NCI-H82 (cell line): ENCODE results near the gene SLC24A3.

Experiments
- DNase-seq: peaks from one replicate; lab custom pipeline; 2025; lab: John Stamatoyannopoulos, UW

The SLC24A3 gene

GRCh38 chr20:19679900-19680495, 467.6 kb downstream of the SLC24A3 start:
- no peak for DNase-seq

GRCh38 chr20:19682249-19682648, 469.8 kb downstream of the SLC24A3 start:
- DNase-seq = no peak

- no peak for DNase-seq
These were observed 470.7 kb downstream of the SLC24A3 start for GRCh38 chr20:19683188-19683587.

GRCh38 chr20:19683822-19684221, 471.4 kb downstream of the SLC24A3 start:
- DNase-seq = no peak

GRCh38 chr20:19688031-19688806, 475.8 kb downstream of the SLC24A3 start:
- peak; percentile 79 for DNase-seq

GRCh38 chr20:19690462-19690861, 478.0 kb downstream of the SLC24A3 start:
- DNase-seq = no peak

GRCh38 chr20:19691125-19691524, 478.7 kb downstream of the SLC24A3 start:
- no peak for DNase-seq

- DNase-seq = no peak
These were observed 479.7 kb downstream of the SLC24A3 start for GRCh38 chr20:19692100-19692499.

- DNase-seq = peak; percentile 75
These were observed 480.3 kb downstream of the SLC24A3 start for GRCh38 chr20:19692685-19693119.

- DNase-seq = no peak
These were observed 481.1 kb downstream of the SLC24A3 start for GRCh38 chr20:19693508-19693907.

- no peak for DNase-seq
These were observed 482.6 kb downstream of the SLC24A3 start for GRCh38 chr20:19695081-19695480.

GRCh38 chr20:19696620-19697019, 484.2 kb downstream of the SLC24A3 start:
- no peak for DNase-seq

GRCh38 chr20:19697415-19697814, 485.0 kb downstream of the SLC24A3 start:
- DNase-seq = no peak

- DNase-seq = peak; percentile 35
These were observed 486.9 kb downstream of the SLC24A3 start for GRCh38 chr20:19699180-19699971.

GRCh38 chr20:19701429-19701828, 489.0 kb downstream of the SLC24A3 start:
- no peak for DNase-seq

- DNase-seq = no peak
These were observed 494.0 kb downstream of the SLC24A3 start for GRCh38 chr20:19706463-19706862.

GRCh38 chr20:19709635-19710335, 497.3 kb downstream of the SLC24A3 start:
- no peak for DNase-seq

GRCh38 chr20:19710336-19711120, 498.1 kb downstream of the SLC24A3 start:
- DNase-seq = no peak

GRCh38 chr20:19711126-19711525, 498.7 kb downstream of the SLC24A3 start:
- DNase-seq = no peak

- DNase-seq = no peak
These were observed 500.3 kb downstream of the SLC24A3 start for GRCh38 chr20:19712721-19713260.
